Measurements from ENCODE around the gene CPTP.

Gene CPTP

DNA sequence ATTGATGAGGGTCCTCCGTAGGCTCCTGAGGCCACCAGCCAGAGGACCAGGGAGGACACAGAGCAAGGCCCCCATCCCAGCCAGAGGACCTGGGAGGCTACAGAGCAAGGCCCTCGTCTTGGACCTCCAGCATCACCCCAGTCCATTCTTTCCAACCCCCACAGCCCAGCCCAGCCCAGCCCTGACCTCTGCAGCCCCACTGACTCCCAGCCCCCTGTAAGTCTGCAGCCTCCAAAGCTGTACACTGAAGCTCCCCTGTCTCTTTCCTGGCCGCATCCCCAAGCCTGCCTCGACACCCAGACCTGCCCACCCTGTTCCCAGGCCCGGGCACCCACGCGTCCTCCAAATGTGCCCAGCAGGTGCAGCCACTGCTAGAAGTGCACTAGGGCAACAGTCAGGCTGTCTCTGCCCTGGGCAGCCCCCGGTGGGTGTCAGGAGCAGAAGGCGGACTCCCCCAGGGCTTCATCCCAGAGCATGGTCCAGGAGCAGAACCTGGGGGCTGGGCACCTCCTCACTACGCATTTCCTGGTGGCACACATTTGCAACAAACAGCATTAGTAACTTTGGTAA is 22.5 kb downstream of the CPTP start:
- in situ Hi-C loops (cut with MboI; ENCODE audit: low sequenced_read_pairs) = no loop called here

DNA sequence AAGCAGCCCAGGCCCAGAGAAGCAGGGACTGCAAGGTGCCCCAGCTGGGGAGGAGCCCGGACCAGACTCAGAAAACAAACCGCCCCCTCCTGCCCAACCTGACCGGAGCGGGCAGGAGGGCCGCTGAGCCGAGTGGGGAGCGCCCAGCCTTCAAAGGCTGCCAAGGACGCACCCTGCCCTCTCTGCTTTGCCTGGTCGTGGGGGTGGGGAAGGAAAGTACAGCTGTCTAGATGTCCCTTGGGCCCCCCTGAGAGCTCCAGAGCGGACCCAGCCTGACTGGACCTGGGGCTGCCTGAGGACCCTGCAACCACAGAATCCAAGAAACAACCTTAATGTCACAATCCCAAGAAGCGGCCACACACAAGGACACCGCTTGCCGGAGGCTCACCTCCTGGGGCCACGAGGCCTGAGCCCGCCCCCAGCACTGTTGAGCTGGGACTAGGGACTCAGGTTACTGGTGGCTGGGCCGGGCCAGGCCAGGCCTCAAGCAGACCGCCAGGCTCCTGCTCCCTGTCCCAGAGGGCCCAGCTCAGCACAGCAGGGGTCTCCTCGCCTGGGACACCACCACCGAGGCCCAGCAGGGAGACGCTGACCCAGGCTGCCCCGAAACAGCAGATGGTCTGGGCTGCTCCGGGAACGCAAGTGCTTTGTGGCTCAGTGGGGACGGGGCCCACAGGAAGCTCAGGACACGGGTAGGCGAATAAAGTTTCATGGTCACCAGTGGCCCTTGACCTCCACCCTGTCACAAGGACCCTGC is 23.2 kb downstream of the CPTP start:
- in situ Hi-C loops (cut with MboI; ENCODE audit: low sequenced_read_pairs) = no loop called here

DNA sequence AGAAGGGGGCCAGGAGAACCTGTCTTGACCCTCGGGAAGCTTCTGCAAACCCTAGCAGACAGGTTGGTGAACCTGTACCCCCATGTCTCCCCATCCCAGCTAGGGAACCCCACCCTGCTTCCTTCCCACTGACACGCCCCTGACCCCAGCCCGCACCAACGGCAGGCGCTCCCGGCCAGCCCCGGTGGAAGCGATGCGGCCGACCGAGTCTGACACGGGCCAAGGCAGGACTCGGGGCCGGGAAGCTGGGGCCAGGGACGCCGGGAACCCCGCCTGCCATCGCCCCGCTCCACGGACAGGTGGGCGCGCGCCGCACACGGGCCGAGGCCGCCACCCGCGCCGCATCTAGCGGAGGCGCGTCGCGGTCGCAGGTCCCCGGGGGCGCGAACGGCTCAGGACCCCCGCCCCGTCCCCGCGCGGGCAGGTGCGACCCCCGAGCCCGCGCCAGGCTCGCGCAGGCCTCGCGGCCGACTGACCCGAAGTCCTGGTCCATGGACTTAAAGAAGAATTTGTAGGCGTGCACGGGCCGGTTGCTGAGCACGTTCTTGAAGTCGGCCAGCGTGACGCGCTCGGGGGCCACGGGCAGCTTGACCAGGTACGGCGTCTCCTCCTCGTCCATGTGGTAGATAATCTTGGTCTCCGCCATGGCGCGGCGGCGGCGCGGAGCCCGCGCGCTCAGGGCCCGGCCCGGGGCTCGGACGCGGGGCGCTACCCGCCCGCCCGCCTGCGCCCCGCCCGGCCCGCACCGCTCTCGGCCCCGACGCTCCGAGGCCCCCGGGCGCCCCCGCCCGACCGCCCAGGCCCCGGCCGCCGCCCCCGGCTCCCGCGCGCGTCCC is 24.0 kb downstream of the CPTP start:
- in situ Hi-C loops (cut with MboI; ENCODE audit: low sequenced_read_pairs) = no loop called here

GRCh38 chr1:1349256-1350012 is 24.8 kb downstream of the CPTP start, which contains the start of gene DVL1:
Gene DVL1, minus strand, starts transcription at chr1:1349418. Its CDS starts 353 bp downstream, at chr1:1349065.
- in situ Hi-C loops (cut with MboI; ENCODE audit: low sequenced_read_pairs) = no loop called here

DNA sequence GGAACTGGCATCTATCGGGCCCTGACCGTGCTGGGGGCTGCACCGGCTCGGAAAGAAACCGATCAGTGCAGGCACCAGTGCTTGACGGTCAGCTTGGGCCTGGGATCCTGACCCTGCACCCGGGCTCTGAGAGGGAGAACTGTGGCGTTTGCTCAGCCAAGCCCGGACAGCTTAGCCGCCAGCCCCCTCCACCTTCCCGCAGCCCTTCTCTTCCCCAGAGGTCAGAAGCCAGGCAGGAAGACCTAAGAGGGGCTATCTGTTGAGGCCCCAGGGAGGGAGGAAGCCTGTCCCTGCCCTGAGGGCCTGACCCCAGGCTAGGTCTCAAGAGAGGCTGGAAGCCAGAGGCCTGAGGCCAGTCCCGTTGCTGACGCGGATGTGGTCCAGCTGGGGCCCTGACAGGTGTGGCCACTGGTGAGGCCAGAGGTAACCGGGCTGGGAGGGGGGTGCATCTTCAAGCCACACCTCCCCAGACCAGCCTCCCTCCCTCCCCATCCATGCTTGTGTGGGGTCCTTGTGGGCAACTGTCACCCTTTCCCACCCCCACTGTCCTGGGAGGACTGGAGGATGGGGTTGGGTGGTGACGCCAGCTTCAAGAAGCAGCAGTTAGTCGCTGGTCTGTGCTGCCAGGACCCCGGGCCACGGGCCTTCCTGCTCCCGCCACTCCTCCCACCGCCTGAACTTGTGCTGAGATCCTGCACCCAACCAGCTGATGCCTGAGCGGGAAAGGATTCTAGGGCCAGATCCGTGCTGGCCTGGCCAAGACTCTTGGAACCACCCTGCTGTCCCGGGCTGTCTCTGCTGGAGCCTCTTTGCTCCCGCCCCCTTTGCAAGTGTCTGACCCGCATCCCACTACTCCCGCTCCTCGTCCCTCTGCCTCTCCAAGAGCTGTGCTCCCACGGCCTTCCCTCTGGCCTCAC is 27.2 kb downstream of the CPTP start:
- in situ Hi-C loops (cut with MboI; ENCODE audit: low sequenced_read_pairs) = no loop called here

GRCh38 chr1:1352786-1353388 is 28.3 kb downstream of the CPTP start:
- in situ Hi-C loops (cut with MboI; ENCODE audit: low sequenced_read_pairs) = no loop called here

GRCh38 chr1:1353389-1354151 is 29.0 kb downstream of the CPTP start:
- in situ Hi-C loops (cut with MboI; ENCODE audit: low sequenced_read_pairs) = no loop called here

- in situ Hi-C loops (cut with MboI; ENCODE audit: low sequenced_read_pairs) = no loop called here
Observed at GRCh38 chr1:1354271-1355247, 30.0 kb downstream of the CPTP start.

DNA sequence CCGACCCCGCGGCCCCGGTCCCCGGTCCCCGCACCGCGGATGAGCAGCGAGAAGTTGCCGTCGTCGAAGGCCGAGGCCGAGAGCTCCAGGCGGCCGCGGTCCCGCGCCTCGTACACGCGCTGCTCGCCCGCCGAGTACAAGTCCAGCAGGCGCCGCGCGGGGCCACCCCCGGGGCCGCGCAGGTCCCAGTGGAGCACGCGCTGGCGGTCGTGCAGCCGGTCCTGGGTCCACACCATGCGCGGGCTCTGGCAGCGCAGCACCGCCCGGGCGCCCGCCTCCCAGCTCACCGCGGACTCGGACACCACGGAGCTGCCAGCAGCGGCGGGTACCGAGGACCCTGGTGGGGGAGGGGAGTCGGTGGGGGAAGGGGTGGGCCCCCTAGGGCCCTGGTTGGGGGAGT is 30.8 kb downstream of the CPTP start:
- in situ Hi-C loops (cut with MboI; ENCODE audit: low sequenced_read_pairs) = no loop called here

DNA sequence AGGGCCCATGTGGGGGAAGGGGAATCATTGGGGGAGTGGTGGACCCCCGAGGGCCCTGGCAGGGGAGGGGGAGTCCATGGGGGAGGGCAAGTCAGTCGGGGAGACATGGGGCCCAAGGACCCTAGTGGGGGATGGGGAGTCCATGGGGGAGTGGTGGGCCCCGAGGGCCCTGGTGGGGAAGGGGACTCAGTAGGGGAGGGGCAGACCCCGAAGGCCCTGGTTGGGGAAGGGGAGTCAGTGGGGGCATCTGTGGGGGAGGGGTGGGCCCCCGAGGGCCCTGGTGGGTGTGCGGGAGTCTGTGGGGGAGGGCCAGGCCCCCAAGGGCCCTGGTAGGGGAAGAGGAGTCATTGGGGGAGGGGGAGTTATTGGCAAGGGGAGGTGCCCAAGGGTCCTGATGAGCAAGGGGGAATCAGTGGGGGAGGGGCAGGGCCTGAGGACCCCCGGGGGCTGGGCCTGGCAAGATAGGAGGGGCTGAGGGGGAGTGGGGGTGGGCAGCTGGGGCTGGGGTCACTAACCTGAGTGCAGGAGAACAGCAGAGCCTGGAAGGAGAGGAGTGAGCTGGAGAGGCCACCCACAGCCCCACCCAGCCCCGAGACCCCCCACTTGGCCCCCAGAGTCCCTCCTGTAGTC is 31.7 kb downstream of the CPTP start:
- in situ Hi-C loops (cut with MboI; ENCODE audit: low sequenced_read_pairs) = no loop called here

GRCh38 chr1:1356796-1357401 is 32.3 kb downstream of the CPTP start:
- in situ Hi-C loops (cut with MboI; ENCODE audit: low sequenced_read_pairs) = no loop called here

DNA sequence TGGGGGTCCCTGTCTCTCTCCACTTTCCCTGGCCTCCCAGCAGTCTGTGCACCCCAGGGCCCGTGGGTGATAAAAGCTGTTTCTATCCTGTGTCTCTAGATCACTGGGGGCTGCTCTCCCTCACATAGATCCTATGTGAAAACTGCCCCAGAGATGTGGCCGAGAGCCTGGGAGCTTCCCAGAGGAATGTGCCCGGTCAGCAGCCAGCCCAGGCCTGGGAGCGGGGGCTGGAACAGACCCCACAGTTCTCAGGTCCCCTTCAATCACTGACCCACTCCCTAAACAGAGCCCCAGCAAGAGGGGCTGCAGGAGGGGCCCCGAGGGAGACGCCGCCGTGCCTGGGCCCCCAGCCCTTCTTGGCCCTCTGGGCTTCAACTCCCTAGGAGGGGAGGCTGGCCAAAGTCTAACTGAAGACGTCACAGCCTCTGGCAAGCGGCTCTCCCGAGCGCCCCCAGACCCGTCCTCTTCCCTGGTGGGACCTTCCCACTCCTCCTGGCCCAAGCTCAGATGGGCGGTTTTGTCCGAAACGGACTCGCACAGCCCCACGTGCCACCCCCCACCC is 33.4 kb downstream of the CPTP start:
- in situ Hi-C loops (cut with MboI; ENCODE audit: low sequenced_read_pairs) = no loop called here

GRCh38 chr1:1358433-1359271 is 34.0 kb downstream of the CPTP start, which contains the start of gene MXRA8:
Gene MXRA8, minus strand, starts transcription at chr1:1358555. Its CDS starts 51 bp downstream, at chr1:1358504.
- in situ Hi-C loops (cut with MboI; ENCODE audit: low sequenced_read_pairs) = no loop called here

DNA sequence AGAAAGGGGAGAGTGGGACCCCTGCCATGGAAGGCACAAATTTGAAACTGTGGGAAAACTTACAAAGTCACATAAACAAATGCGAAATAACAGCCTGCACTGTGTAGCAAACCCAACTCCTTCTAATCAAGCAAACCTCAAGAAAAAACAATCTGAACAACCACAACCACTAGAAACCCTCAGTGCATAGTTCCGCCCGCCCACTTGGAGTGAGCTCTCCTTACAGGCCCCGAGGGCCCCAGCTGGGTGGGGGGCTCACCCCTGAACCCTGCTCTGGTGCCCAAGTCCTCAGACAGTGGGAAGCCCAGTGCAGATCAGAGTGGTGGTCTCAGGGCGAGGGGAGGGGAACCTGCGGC is 34.7 kb downstream of the CPTP start:
- in situ Hi-C loops (cut with MboI; ENCODE audit: low sequenced_read_pairs) = no loop called here

DNA sequence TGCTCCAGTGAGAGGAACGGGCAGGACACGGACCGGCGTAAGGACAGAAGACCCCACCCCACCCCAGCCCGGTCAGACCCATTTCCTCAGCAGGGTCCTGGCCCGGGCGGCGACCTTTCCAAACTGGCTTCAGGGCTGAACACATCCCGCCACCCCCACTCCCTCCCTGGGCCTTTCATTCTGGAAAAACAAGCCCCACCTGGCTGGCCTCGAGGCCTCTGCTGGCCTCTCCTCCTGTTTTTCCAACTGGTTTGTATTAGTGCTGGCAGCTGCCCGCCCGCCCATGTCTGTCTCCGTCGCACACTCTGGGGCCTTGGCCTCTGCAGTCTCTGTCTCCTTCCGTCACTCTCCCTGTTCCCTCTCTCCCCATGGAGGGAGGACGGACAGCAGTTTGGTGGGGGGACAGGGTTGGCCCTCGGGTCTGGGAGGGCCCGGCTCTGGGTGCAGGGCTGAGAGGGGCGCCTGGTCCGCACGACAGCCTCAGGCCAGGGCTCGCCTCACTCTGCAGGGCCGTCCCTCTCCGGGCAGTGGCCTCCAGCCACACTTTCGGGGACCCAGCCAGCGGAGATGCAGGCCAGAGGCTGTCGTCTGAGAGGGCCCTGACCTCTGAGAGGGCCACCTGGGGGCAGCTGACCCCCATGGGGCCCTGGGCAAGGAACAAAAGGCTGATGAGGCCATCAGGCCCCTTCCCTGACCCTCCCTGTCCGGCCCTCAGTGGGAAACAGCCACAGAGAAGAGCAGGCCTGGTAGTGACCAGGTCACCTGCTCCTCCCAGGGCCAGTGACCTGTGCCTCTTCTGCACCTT is 35.3 kb downstream of the CPTP start:
- in situ Hi-C loops (cut with MboI; ENCODE audit: low sequenced_read_pairs) = no loop called here
